Measurements from ENCODE around the gene PSMB7. TPM values are rescaled to one million over a fixed set of nuclear protein-coding genes. Genes with fewer than 3 reads are reported as not detected.

The PSMB7 gene
- total RNA-seq (2014; rRNA removed; shearing (Covaris generic)) = 259 and 268 TPM in 2 replicates

DNA sequence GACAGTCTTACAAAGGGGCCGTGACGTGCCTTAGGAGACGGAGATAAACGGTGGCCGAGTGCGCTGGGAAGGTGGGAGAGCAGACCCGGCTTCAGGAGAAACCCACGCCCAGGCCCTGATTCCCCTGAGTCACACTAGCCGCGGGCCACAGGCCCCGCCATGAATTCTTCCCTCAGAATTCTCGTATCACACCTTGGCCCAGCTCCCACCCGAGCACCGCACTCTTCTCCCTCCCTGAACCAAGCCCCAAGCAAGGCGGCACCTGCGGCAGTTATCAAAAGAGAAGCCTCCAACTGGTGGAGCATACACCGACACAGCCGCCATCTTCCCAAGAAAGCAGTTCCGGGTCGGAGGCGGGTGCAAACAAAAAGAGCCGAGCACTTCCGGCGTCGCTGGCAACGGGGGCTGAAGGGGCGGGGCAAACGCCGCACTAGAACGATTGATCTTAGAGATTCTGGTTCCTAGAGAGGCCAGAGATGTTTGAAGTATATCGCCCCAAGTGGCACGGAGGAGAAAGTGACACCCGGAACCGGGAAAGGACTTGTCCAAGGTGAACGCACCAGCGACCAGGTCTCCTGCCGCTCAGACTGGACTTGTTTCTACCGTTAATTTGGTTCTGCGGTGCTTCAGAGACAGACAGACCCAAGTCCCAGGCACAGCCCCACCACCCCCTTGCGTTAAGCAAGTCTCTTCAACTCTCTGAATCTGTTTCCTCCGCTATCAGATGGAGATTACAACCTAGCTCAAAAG, at the start of gene PSMB7:
Gene PSMB7 (minus strand): TSS at position 341 of the 750 bp plus-strand sequence. CDS start 17 bp downstream, at position 324.
- DNase-seq (ENCODE audit: low read depth) = peak; percentile 91

DNA sequence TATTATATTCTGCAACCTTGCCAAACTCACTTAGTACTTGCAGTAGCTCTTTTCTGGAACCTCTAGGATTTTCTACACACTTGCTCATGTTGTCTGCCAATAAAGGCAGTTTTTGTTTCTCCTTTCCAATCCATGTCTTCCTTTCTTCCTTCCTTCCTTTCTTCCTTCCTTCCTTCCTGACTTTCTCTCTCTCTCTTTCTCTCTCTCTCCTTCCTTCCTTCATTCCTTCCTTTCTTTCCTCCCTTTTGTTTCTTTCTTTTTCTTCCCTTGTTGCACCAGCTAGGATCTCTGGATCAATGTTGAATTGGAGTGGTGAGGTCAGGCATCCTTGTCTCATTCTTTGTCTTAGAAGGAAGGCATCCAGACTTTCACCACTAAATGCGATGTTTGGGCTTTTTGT, 47.5 kb upstream of the PSMB7 start:
- no peak for DNase-seq (ENCODE audit: low read depth)

GRCh38 chr9:124458441-124458840, 43.2 kb upstream of the PSMB7 start:
- DNase-seq (ENCODE audit: low read depth) = no peak

- no peak for DNase-seq (ENCODE audit: low read depth)
Observed at GRCh38 chr9:124457887-124458431, 42.7 kb upstream of the PSMB7 start.

- no peak for DNase-seq (ENCODE audit: low read depth)
Observed at GRCh38 chr9:124457079-124457886, 42.0 kb upstream of the PSMB7 start.

- DNase-seq (ENCODE audit: low read depth) = no peak
Observed at GRCh38 chr9:124456341-124457078, 41.3 kb upstream of the PSMB7 start.

DNA sequence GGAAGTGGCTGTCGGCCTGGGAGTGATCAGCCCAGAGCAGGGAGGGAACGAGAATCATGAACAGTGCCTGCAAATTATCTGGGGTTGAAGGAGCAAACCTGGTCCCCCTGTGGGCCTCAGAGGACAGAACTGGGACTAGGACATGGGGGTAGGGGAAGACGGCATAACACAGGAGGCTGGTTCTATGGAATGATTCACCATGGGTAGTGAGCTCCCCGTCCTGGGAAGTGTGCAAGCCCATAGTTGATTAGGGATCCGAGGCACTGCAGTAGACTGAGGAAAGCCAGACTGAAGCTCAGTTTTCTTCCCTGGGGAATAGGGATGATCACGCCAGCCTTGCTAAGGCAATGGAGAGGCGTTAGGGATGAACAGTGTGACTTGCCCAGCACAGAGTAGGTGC, 40.6 kb upstream of the PSMB7 start:
- DNase-seq (ENCODE audit: low read depth) = no peak

GRCh38 chr9:124454791-124455443, 39.7 kb upstream of the PSMB7 start:
- no peak for DNase-seq (ENCODE audit: low read depth)

- DNase-seq (ENCODE audit: low read depth) = no peak
Observed at GRCh38 chr9:124454296-124454695, 39.1 kb upstream of the PSMB7 start.

DNA sequence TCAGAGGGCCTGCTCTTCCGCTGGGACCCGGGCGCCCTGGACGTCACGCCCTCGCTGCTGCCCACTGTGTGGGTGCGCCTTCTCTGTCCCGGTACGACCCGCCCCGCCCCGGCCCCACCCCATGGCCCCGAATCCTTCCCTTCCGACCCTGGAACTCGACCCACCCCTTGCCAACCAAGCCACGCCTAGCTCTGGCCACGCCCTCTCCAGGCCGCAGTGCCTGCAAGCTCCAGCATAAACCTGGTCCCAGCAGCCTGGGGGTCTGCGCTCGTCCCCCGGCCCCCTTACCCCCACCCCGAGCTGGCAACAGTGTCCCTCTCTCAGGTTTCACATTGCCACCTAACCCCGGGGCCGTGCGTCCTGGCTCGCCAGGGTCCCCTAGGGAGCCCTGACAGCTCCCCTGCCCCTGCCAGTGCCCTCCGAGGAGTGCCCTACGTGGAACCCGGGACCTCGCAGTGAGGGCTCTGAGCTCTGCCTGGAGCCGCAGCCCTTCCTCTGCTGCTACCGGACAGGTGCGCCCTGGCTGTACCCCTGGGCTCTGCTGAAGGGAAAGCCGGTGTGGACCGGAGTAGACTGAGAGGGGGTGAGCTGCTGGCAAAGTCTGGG, 38.4 kb upstream of the PSMB7 start:
- no peak for DNase-seq (ENCODE audit: low read depth)

- DNase-seq (ENCODE audit: low read depth) = no peak
Observed at GRCh38 chr9:124452841-124453585, 37.8 kb upstream of the PSMB7 start.

DNA sequence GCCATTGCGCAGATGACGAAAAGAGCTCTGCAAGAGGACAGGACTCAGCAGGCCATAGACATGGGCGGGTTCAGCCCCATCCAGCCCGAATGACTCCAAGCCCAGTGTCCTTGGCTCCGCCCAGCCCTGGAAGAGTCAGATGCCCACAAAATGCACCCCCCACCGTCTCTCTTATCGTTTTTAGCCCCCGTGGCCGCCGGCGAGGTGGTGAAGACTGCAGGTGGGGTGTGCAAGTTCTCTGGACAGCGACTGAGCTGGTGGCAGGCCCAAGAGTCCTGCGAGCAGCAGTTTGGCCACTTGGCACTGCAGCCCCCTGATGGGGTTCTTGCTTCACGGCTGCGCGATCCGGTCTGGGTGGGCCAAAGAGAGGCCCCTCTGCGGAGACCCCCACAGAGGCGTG, 37.1 kb upstream of the PSMB7 start:
- DNase-seq (ENCODE audit: low read depth) = no peak

DNA sequence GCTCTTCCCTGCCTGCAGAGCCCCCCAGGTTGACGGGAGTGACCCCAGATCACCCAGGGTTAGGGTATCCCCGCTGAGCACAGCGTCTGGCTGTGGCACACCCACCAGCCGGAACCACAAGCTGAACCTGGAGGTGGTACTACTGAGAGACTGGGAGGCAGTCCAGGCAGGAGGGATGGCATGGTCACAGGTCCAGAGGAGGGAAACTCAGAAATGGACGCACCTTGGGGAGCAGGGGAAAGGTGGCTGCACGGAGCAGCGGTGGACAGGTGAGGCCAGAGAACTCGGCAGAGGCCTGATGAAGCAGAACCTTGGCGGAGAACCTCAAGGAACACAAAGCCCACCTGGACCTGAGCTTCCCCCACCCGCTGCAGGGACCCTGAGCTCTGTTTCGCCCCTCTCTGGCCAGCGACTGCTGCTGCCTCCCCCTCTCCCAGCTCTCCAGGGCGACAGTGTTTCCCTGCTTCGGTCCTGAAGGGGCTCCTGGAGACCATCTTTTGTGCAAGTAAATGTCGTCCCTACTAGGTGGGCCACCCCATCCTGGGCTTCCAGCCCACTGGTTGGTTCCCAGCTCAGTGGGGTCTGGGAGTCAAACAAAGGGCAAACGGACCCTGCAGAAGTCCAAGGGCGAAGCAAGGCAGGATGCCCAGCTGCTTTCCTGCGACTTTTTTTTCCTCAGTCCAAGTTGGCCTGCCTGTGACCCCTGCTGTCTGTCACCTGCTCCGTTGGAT, 35.9 kb upstream of the PSMB7 start:
- DNase-seq (ENCODE audit: low read depth) = no peak

DNA sequence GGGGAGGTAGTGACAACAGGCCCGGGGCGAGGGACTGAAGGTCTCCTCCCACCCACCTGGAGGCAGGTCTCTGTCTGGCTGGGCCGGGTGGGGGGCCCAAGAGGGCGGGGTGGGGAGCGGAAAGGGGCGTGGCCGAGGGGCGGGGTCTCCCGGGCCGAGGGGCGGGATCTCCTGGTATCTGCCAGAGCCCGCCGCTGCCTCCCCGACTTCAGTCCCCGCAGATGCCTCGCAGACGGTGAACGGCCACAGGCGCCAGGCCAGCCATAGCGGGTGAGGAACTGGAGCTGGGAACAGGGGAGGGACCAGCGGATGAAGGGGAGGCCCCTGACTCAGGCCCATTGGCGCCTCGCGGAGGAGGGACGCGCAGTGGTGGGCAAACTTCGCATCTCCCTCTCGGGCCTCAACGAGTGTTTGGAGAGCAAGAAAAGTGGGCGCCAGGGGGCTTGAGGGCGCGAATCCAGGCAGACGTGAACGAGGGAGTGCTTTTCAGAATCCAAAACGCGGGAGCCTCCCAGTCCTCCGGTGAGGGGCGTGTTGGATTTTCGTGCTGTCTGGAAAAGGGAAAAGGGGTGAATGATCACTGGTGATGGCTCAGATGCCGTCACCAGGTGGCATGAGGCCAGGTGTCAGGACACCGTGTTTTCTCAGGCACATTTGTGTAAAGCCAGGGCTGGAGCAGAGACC, 35.1 kb upstream of the PSMB7 start, which contains the start of gene ADGRD2:
Gene ADGRD2 (plus strand): TSS at position 211 of the 684 bp plus-strand sequence. CDS start 1,216 bp downstream, outside the sequence.
- DNase-seq (ENCODE audit: low read depth) = no peak

- no peak for DNase-seq (ENCODE audit: low read depth)
Observed at GRCh38 chr9:124449381-124450151, 34.3 kb upstream of the PSMB7 start.

DNA sequence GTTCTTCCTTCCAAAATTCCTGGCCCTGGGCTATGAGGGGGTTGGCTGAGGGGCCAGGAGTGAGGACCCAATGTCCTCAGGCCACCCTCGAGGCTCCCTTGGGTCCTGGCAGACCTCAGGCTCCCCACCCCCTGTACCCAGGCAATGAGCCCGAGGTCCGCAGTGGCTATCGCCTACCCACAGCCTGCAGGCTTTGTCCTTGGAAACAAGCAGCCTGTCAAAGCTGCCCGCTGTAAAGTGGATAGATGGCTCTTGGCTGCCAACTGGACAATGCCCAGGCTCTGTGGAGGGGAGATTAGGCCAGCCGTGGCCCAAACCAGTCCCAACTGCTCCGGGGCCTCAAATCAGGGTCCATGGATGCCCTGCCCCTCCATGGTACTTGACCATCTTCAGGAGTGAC, 32.8 kb upstream of the PSMB7 start:
- DNase-seq (ENCODE audit: low read depth) = no peak

DNA sequence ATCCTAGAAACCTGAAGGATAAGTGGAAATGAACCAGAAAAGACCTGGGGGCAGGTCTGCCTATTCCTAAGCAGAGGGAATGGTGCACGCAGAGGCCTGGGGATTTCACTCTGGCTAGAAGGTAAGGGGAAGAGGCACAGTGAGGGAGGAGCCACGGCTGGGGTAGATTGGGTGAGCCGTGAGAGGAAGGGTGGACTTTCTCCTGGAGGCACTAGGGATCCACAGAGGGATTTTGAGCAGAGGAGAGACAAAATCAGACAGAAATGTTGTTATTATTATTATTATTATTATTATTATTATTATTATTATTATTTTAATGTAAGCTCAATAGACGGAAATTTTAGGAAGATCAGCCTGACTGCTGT, 32.0 kb upstream of the PSMB7 start:
- no peak for DNase-seq (ENCODE audit: low read depth)

DNA sequence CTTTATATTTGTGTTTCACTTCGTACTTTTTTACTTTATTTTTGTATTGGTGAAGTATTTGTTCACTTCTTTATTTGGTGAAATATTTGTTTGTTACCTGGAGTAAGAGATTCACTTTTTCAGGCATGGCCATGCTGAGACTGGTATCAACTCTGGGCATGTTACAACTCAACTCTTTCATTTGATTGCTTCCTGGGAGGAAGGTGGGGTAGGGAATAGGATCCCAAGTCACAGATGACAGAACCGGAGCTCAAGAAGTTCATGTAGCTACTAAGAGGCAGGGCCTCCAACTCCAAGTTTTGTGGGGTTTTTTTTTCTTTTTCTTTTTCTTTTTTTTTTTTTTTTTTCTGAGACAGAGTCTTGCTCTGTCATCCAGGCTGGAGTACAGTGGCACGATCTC, 28.9 kb upstream of the PSMB7 start:
- no peak for DNase-seq (ENCODE audit: low read depth)

Data from RPMI7951 (cell line).